ENCODE measurements around the gene DOCK9. TPM values are rescaled to one million over a fixed set of nuclear protein-coding genes. Genes with fewer than 3 reads are reported as not detected.
"Not testable (repeated sequence)": the region's sequence is repeated elsewhere in the genome, so short reads cannot be mapped to it uniquely, and the experiment has no call there.

DOCK9 gene
- total RNA-seq, 1 experiment from 2014 or later, result 4.5 TPM

- Histone ChIP-seq H3K4me1 (ENCODE audit: insufficient read depth, low read length, poor library complexity, severe bottlenecking) (peaks cover 23% of the 10 kb centered on the region), H3K4me3 (ENCODE audit: low read depth, low read length, poor library complexity, severe bottlenecking) (no peak overlapping the region), H3K9me3 (ENCODE audit: low read depth, low read length, poor library complexity, severe bottlenecking) (no peaks in the 10 kb centered on the region), H3K27ac (ENCODE audit: low read depth, low read length, poor library complexity, severe bottlenecking) (no peak overlapping the region), H3K27me3 (replicated peaks; ENCODE audit: insufficient read depth, low read depth, low read length, poor library complexity) (no peaks in the 10 kb centered on the region), H3K36me3 (ENCODE audit: insufficient read depth, low read length, poor library complexity, severe bottlenecking) (no peaks in the 10 kb centered on the region)
- ChIA-PET CTCF (no interaction called here), POLR2A (ENCODE audit: low non-redundant PET) (no interaction called here)
- BruUV-seq (replicated peaks), result no TSS peak
- no peak for DNase-seq (ENCODE audit: low spot score)
- TF ChIP-seq EZH2 (IDR thresholded peaks at IDR 0.05; ENCODE audit: borderline replicate concordance, low read depth, low read length, poor library complexity, severe bottlenecking) (no peak), CTCF (conservative IDR thresholded peaks at IDR 0.05; ENCODE audit: low read depth, low read length) (no peak)
- intact Hi-C loops (cut with micrococcal nuclease; ENCODE audit: unreplicated experiment), result no loop called here
Observed at GRCh38 chr13:98896868-98897144, 81.1 kb downstream of the DOCK9 start.

- Histone ChIP-seq H3K9me3 (ENCODE audit: low read depth, low read length, poor library complexity, severe bottlenecking) (no peaks in the 10 kb centered on the region), H3K4me3 (ENCODE audit: low read depth, low read length, poor library complexity, severe bottlenecking) (no peak overlapping the region), H3K27ac (ENCODE audit: low read depth, low read length, poor library complexity, severe bottlenecking) (no peak overlapping the region), H3K27me3 (replicated peaks; ENCODE audit: insufficient read depth, low read depth, low read length, poor library complexity) (no peaks in the 10 kb centered on the region), H3K4me1 (ENCODE audit: insufficient read depth, low read length, poor library complexity, severe bottlenecking) (peaks cover 28% of the 10 kb centered on the region), H3K36me3 (ENCODE audit: insufficient read depth, low read length, poor library complexity, severe bottlenecking) (no peaks in the 10 kb centered on the region)
- no peak for DNase-seq (ENCODE audit: low spot score)
- TF ChIP-seq CTCF (conservative IDR thresholded peaks at IDR 0.05; ENCODE audit: low read depth, low read length), result no peak
- intact Hi-C loops (cut with micrococcal nuclease; ENCODE audit: unreplicated experiment), result no loop called here
- no TSS peak for BruUV-seq (replicated peaks)
- ChIA-PET POLR2A (ENCODE audit: low non-redundant PET) (no interaction called here), CTCF (no interaction called here)
Observed at GRCh38 chr13:98896083-98896867, 81.6 kb downstream of the DOCK9 start.

GRCh38 chr13:98894814-98895213 lies 83.0 kb downstream of the DOCK9 start:
- H3K36me3 ChIP-seq (ENCODE audit: insufficient read depth, low read length, poor library complexity, severe bottlenecking); H3K9me3 ChIP-seq (ENCODE audit: low read depth, low read length, poor library complexity, severe bottlenecking); DNase-seq (ENCODE audit: low spot score); CTCF ChIA-PET; H3K4me3 ChIP-seq (ENCODE audit: low read depth, low read length, poor library complexity, severe bottlenecking); intact Hi-C loops (cut with micrococcal nuclease; ENCODE audit: unreplicated experiment); POLR2A ChIA-PET (ENCODE audit: low non-redundant PET); H3K27ac ChIP-seq (ENCODE audit: low read depth, low read length, poor library complexity, severe bottlenecking); H3K27me3 ChIP-seq (replicated peaks; ENCODE audit: insufficient read depth, low read depth, low read length, poor library complexity); BruUV-seq (replicated peaks): not testable (repeated sequence)
- peaks cover 40% of the 10 kb centered on the region for H3K4me1 ChIP-seq (ENCODE audit: insufficient read depth, low read length, poor library complexity, severe bottlenecking)

GRCh38 chr13:98893371-98893770 lies 84.5 kb downstream of the DOCK9 start:
- Histone ChIP-seq H3K9me3 (ENCODE audit: low read depth, low read length, poor library complexity, severe bottlenecking) (no peaks in the 10 kb centered on the region), H3K27me3 (replicated peaks; ENCODE audit: insufficient read depth, low read depth, low read length, poor library complexity) (no peaks in the 10 kb centered on the region), H3K4me3 (ENCODE audit: low read depth, low read length, poor library complexity, severe bottlenecking) (peak overlapping the region; percentile 28), H3K36me3 (ENCODE audit: insufficient read depth, low read length, poor library complexity, severe bottlenecking) (no peaks in the 10 kb centered on the region), H3K27ac (ENCODE audit: low read depth, low read length, poor library complexity, severe bottlenecking) (peak overlapping the region; percentile 39), H3K4me1 (ENCODE audit: insufficient read depth, low read length, poor library complexity, severe bottlenecking) (peaks cover 50% of the 10 kb centered on the region)
- ChIA-PET POLR2A (ENCODE audit: low non-redundant PET) (no interaction called here), CTCF (no interaction called here)
- peak; percentile 33 for DNase-seq (ENCODE audit: low spot score)
- intact Hi-C loops (cut with micrococcal nuclease; ENCODE audit: unreplicated experiment), result no loop called here
- BruUV-seq (replicated peaks), result no TSS peak
- TF ChIP-seq EZH2 (IDR thresholded peaks at IDR 0.05; ENCODE audit: borderline replicate concordance, low read depth, low read length, poor library complexity, severe bottlenecking), result no peak
- no peak for TF ChIP-seq CTCF (conservative IDR thresholded peaks at IDR 0.05; ENCODE audit: low read depth, low read length)

All from A673 (cell line).